ENCODE data around the gene EML1.

DNA sequence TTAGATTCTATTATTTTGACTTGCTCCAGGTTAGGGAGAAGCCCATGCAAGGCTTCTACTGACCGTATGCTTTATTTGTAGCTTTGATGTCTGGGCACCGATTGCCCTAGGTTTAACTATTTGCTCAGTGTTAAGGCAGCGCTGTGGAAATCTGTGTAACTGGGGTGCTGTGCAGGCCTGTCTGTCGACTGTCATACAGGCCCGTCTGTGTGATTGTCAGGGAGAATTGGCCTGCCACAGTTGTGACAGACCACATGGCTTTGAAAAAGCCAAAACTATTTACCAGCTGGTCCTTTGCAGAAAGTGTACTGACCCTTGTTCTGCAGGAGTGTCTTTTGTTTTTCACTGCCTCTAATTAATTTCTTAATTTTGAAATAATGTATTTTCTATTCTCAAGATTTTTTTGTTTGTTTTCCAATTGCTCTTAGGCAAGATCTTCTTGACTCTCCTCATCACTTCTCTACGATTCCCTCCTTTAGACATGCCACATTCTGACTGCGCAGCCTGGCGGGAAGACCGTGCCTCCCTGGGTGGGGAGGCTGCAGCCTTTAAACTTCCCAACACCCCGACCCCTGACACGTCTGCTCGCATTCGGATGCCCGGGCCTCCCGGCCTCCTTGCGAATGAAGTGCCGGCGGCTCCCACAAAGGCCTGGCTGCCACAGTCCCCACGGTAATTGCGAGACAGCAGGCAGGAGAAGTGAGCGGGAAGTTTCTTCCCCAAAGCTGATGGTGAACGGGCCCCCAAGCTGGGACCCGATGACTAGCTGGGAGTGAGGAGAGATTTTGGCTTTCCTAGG is 173.0 kb downstream of the EML1 start:
- TF ChIP-seq, protein P1, sequence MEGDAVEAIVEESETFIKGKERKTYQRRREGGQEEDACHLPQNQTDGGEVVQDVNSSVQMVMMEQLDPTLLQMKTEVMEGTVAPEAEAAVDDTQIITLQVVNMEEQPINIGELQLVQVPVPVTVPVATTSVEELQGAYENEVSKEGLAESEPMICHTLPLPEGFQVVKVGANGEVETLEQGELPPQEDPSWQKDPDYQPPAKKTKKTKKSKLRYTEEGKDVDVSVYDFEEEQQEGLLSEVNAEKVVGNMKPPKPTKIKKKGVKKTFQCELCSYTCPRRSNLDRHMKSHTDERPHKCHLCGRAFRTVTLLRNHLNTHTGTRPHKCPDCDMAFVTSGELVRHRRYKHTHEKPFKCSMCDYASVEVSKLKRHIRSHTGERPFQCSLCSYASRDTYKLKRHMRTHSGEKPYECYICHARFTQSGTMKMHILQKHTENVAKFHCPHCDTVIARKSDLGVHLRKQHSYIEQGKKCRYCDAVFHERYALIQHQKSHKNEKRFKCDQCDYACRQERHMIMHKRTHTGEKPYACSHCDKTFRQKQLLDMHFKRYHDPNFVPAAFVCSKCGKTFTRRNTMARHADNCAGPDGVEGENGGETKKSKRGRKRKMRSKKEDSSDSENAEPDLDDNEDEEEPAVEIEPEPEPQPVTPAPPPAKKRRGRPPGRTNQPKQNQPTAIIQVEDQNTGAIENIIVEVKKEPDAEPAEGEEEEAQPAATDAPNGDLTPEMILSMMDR (IDR thresholded peaks at IDR 0.05) = no peak
- TF ChIP-seq POLR2A (IDR thresholded peaks at IDR 0.05) = no peak
